Activated CD8-positive, alpha-beta memory T cell treated with anti-CD3 and anti-CD28 coated beads for 1 hour (primary cell): ENCODE data around the gene SOWAHA.
"Not testable (repeated sequence)": the region's sequence is repeated elsewhere in the genome, so short reads cannot be mapped to it uniquely, and the experiment has no call there.

Experiments
- DNase-seq, 2 donors: peaks; one replicate each; pipeline ENCODE4 v3.0.0-alpha.2; 2020; ENCODE audit warnings: low read depth in 1 of 2; ENCODE audit errors: extremely low read depth in 1 of 2

The SOWAHA gene

DNA sequence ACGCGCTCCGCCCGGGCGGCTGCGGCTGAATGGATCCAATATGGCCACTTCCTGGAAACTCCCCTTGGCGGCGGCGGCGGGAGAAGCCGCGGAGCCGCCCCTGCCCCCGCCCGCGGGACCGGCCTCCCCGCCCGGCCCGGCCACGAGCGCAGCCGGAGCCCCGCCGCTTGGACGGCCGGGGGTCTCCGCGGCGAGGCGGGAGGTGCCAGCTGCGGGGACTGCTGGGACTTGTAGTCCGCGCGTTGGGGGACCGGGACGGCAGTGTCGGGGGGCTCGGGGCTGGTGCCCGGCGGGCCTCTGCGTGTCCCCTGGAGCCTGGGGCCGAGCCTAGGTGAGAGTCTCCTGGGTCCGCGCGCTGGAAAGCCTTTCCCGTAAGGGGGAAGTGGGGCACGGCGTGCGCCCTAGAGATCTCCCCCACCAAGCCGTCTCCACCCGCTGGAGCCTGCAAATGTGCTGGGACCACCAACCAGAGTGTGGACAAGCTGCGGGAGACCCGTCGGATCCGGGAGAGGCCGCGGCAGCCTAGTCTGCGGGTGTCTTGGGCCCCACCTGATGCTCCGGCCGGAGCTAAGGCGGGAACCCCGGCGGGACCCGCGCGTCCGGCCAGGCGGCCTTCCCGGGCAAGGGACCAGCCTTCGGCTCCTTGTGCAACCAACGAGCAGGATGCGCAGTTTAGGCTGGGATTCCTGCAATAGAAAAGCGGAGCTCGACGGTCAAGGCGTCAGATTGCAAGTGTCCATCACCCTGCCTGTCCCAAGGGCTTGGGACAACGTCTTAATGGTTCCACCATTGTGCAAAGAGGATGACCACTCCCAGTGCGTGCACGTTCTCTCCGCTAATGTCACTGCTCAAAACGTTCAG, 35.7 kb upstream of the SOWAHA start, which contains the start of gene SEPTIN8:
SEPTIN8 (minus strand) TSS at position 31 of the 861 bp plus-strand sequence. CDS start 102 bp downstream, outside the sequence.
- peak in 1 of 2 donors; percentile 5 for DNase-seq

GRCh38 chr5:132778129-132778528, 35.0 kb upstream of the SOWAHA start:
- DNase-seq = no peak

DNA sequence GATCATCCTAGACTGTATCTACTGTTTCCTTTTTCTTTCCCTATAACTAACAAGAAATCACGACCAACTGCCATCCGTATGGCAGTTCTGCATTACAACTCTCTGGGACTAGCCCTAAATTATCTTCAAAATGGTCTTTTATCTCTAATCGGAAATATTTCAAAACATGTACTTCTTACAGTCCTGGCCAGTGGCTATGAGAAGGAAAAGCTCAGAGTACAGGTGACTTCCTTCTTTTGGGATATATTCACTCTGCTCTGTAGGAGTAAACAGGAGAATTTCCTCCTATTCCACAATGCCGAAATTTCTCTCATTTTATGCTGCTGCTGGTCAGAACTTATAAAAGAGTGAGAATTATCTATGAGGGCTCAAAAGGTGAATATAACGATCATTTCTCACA, 34.2 kb upstream of the SOWAHA start:
- no peak for DNase-seq

GRCh38 chr5:132779961-132780360, 33.1 kb upstream of the SOWAHA start:
- no peak for DNase-seq

DNA sequence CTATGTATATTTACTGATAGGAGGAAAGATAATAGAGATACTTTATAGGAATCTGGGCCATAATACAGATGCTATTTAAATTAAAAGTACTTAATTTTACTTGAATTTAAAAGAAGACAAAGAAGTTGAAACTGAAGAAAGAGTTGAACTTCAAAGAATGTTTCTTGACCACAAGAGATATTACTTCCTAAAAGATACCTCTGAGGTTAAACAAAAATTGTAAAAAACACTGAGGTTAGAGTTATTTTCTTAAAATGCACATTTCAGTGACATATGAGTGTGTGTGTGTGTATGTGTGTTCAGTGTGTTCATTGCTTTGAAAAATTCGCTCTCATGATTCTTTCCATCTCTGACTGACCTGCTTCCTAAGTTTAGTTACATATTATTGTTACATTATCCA, 32.5 kb upstream of the SOWAHA start:
- DNase-seq = no peak

- DNase-seq = no peak
Measured at GRCh38 chr5:132781029-132781428, 32.1 kb upstream of the SOWAHA start.

DNA sequence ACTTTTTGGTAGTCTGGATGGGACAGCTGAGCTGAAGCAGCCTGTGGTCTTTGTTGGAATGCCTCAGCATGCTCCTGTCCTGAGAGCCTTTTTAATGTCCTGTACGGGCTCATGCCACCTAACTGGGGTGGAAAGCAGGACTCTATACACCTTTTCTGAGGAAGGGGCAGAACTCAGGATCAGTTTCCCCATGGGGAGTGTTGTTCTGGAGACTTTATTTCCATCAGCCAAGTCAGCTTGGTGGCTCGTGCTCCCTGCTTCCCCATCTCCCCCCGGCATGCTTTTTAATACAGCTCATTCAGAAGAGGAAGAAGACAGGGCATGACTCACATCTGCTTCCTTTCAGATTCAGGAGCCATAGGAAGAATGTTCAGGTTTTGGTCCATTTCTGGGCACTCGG, 31.0 kb upstream of the SOWAHA start:
- no peak for DNase-seq

DNA sequence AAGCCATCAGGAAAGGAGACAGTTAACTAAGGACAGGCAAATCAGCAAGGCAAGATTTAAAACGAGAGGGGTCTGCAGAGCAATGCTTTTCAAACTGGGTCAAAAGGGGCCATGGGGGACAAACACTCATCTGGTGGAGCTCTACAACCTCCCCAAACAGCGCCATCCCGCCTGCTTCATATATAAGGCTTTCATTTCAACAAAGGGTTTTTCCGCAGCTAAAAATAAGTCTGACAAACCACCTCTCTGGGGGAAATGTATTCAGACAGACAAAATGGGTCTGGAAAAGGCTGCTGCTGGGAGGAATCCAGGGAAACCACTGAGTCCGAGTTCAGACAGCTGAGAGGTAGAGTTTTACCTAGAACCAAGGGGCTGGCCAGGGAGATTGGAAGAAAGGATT, 27.7 kb upstream of the SOWAHA start:
- DNase-seq = no peak

DNA sequence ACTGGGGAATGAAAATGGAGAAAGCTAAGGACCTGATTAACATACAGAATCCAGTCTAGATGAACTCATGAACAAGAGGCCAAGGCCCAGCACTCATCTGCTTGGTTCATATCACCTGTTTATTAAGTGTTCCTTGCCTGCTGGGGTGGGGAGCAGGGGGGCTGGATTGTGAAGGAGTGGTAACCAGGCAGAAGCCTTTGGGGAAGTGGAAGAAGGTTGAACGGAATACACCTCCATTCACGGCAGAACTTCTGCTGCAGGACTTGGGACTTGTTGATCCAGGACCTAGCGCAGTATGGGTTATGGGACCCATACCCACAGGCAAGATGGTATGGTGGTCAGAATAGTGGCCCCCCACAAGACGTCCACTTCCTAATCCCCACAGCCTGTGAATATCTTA, 27.2 kb upstream of the SOWAHA start:
- no peak for DNase-seq

DNA sequence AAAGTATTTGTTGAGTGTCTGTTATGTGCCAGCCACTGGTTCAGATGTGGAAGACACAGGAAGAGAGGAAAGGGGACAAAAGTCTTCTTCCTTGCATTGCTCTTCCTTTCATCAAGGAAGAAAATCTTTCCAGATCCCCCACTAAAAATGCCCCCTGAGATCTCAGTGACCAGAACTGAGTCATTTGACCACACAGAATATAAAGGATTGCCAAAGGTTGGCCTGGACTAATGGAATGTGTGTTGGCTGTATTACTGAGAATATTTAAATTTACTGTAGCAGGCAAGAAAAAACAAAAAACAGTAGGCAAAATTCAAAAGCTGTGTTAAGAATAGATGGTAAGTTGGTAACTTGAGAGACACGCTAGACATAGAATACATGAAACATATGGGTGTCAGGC, 26.0 kb upstream of the SOWAHA start:
- DNase-seq = no peak

DNA sequence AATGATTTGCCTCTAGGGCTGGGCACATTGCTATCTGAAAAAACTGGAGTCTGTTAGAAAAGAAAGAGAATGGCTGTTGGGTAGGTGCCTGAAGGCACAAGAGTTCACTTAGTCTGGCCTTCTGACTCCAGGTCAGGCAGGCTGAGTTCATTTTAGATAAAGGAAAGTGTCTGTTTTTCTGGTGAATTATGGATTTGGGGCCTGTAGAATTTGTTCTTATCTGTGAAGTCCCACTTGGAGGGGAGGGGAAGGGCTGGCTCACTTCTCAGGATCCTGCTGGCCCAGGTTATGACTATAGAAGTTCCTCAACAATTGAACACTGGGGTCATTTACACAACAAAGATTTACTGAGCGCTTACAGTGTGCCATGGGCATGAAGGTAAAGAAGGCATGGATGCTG, 24.6 kb upstream of the SOWAHA start:
- no peak for DNase-seq

GRCh38 chr5:132788990-132789886, 23.9 kb upstream of the SOWAHA start:
- DNase-seq = no peak

GRCh38 chr5:132790201-132790865, 22.8 kb upstream of the SOWAHA start:
- no peak for DNase-seq

GRCh38 chr5:132791026-132791425, 22.1 kb upstream of the SOWAHA start:
- no peak for DNase-seq

GRCh38 chr5:132797651-132798050, 15.5 kb upstream of the SOWAHA start:
- no peak for DNase-seq

DNA sequence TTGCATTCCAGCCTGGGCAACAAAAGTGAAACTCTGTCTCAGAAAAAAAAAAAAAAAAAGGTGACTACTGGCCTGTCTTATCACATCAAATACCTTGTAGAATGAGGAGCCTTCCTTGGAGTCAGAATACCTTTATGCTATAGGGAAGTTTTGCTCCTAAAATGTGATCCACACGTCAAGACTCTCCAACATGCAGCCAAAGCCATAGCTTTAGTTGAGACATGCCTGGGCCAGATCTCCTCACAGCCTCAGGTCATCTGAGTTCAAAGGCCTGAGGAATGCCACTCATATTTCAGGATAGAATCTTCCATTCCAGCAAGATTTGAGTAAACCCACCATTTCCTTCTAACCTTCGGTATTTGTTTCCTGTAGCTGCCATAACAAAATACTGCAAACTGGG, 13.7 kb upstream of the SOWAHA start:
- no peak for DNase-seq

GRCh38 chr5:132800545-132800944, 12.6 kb upstream of the SOWAHA start:
- no peak for DNase-seq

- no peak for DNase-seq
Measured at GRCh38 chr5:132802044-132802684, 10.9 kb upstream of the SOWAHA start.

DNA sequence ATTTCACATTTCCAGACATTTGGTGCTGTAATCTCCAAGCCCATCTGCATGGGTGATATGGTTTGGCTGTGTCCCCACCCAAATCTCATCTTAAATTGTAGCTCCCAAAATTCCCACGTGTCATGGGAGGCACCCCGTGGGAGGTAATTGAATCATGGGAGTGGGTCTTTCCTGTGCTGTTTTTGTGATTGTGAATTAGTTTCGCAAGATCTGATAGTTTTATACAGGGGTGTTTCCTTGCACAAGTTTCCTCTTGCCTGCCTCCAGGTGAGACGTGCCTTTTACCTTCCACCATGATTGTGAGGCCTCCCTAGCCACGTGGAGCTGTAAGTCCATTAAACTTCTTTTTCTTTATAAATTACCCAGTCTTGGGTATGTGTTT, 10.4 kb upstream of the SOWAHA start:
- not testable (repeated sequence) for DNase-seq

- DNase-seq = not testable (repeated sequence)
Measured at GRCh38 chr5:132804219-132804618, 8.9 kb upstream of the SOWAHA start.

DNA sequence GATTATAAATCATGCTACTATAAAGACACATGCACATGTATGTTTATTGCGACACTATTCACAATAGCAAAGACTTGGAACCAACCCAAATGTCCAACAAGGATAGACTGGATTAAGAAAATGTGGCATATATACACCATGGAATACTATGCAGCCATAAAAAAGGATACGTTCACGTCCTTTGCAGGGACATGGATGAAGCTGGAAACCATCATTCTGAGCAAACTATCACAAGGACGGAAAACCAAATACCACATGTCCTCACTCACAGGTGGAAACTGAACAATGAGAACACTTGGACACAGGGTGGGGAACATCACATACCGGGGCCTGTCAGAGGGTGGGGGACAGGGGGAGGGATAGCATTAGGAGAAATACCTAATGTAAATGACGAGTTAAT, 7.2 kb upstream of the SOWAHA start:
- not testable (repeated sequence) for DNase-seq
